NCI-H345 (cell line): ENCODE results near the gene UBR4.
A peak's percentile ranks its signal among the peaks of the same experiment; 100 is the strongest.

Experiments
- DNase-seq: peaks from one replicate; lab custom pipeline; 2025; lab: John Stamatoyannopoulos, UW

Gene UBR4

GRCh38 chr1:19036041-19036812 lies 173.8 kb downstream of the UBR4 start:
- no peak for DNase-seq

DNA sequence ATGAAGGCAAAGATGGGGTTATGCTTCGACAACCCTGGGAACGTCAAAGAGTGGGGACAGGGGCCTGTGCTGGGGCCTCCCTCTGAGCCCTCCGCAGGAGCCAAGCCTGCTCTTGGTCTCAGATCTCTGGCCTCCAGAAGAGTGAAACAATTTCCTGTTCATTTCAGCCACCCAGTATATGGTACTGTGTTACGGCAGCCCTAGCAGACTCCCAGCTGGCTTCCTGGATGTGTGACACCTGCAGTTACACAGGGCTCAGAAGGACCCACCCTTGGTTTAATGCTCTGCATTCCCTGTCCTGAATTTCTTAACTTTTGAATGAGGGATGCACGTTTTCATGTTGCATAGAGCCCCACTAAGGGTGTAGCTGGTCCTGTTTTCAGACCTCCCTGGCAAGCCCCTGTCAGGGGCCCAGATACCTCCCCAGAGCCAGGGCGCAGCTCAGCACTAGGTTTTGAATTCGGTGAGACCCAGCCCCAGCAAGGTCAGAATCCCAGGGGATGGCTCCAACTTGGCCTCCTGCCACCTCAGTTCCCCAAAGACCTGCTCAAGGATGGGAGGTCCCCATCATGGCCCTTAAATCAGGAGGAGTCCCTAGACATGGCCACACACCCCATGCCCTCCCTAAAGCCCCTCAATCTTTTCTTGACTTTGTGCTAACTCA lies 174.6 kb downstream of the UBR4 start:
- no peak for DNase-seq

GRCh38 chr1:19034721-19035120 lies 175.3 kb downstream of the UBR4 start:
- no peak for DNase-seq

DNA sequence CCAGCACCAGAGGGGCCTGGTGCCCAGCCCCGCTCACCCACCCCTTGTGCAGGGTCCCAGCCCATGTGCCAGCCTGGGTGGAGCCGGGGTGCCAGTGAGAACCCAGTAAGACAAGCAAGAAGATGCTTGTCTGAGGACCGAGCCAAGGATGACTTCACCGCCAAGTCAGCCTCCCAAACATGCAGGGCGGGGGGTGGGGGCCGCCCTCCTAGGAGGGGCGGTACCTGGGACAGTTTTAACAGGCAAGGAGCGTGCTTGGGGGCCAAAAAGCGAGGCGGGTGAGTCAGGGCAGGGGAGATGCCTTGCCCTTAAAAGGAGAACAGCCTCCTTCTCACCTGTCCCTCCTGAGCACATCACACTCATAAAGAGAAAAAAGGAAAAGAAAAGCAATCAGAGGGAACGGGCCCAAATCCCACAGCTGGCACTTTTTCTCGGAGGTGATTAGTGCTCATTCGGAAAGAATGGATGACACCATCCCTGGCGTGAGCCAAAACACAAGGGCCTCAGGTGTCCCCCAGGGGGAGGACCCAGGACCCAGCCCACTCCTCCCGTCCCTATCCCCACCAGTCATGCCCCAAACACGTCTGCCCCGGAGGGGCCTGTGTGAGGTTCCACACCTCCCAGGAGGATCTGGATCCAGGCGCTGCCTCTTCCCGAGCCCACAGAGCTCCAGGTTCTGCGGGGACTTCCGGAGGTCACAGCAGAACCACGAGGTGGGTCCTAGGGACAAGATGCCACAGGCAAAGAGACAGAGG lies 176.0 kb downstream of the UBR4 start:
- no peak for DNase-seq

DNA sequence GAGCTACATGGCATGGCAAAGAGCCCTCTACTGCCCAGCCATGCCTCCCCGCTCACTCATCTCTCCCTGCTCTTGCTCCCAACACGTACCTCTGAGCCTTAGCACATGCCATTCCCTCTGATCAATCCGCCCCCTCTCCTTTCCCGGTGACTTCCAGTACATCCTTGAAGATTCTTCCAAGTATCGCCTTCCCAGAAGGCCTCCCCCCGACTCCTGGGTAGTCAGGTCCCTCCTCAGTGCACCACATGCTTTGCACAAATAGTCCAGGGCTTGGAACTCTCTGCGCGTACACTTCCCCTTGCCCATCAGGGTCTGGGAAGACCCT lies 176.6 kb downstream of the UBR4 start:
- no peak for DNase-seq

- no peak for DNase-seq
These were observed 177.2 kb downstream of the UBR4 start for GRCh38 chr1:19032701-19033514.

- DNase-seq, result no peak
These were observed 177.7 kb downstream of the UBR4 start for GRCh38 chr1:19032413-19032695.

DNA sequence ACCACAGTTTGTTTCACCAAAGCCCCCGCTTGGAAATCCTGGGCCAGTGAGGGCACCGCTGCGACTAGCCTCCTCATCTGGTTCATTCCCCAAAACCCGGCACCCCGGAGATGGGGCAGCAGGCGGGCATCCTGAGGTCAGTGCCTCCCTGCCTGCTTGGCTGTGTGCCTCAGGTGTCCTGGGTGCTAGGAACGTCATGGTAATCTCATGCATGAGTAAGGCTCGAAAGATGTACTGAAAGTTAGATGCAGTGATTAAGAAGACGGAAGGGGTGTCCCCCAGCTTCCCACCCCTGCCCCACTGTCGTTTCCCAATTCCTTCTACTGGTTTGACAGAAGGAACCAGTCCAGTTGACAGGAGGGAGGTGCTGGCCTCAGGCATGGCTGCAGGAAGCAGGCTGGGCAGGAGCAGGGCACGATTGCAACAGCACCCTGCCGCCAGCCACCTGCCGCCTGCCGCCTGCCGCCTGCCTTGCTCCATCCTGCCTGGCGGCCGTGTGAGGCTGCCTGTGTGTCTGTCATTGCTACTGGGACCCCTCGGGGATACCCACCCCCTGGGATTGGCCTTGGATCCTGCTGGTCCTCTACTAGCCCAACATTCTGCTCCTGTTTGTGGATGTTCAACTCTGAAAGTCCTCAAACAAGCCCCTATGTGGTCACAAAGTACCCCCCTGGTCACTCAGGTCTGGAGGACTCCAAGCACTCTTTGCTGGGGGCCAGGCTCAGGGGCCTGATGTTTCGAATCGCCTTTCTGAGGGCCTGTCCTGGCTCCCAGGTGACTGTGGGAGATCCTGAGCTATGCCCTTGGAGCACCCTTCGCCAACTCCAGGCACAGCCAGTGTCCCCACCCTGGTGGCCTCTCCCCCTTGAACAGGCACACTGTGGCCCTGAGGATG lies 180.6 kb downstream of the UBR4 start:
- DNase-seq, result peak; percentile 27

GRCh38 chr1:19028546-19029129 lies 181.4 kb downstream of the UBR4 start:
- DNase-seq, result no peak

DNA sequence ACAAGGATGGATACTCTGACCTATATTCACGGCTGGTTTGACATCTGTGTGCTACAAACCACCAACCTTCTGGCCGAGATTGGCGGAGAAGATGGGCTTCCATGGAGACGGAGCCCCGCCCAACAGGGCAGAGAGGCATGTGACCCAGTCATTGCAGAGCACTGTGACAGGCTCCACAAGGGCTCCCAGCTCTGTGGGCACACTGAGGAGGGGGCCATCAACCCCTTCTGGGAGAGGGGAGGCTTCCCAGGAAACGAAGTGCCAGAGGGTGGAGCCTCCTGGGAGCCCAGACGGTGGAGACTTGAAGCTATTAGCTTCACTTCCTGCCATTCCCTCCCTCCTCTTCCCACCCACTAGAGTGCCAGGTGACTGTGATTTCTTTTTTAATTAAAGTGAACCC lies 182.0 kb downstream of the UBR4 start:
- peak; percentile 71 for DNase-seq
